Measurements from ENCODE around the gene LRRC49.

- TF ChIP-seq, protein P1, sequence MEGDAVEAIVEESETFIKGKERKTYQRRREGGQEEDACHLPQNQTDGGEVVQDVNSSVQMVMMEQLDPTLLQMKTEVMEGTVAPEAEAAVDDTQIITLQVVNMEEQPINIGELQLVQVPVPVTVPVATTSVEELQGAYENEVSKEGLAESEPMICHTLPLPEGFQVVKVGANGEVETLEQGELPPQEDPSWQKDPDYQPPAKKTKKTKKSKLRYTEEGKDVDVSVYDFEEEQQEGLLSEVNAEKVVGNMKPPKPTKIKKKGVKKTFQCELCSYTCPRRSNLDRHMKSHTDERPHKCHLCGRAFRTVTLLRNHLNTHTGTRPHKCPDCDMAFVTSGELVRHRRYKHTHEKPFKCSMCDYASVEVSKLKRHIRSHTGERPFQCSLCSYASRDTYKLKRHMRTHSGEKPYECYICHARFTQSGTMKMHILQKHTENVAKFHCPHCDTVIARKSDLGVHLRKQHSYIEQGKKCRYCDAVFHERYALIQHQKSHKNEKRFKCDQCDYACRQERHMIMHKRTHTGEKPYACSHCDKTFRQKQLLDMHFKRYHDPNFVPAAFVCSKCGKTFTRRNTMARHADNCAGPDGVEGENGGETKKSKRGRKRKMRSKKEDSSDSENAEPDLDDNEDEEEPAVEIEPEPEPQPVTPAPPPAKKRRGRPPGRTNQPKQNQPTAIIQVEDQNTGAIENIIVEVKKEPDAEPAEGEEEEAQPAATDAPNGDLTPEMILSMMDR (IDR thresholded peaks at IDR 0.05): no peak
- TF ChIP-seq POLR2A (IDR thresholded peaks at IDR 0.05) (no peak), EP300 (IDR thresholded peaks at IDR 0.05) (no peak)
Measured at GRCh38 chr15:71079208-71080044, 186.8 kb downstream of the LRRC49 start.

All from upper lobe of left lung (tissue), 4 donors.